Activated T-cell treated with anti-CD3 and anti-CD28 coated beads for 24 hours (primary cell): ENCODE measurements around the gene TMEM187.

ENCODE experiments used
- DNase-seq: peaks from one replicate; pipeline ENCODE4 v3.0.0-alpha.2; 2020; ENCODE audit warnings: low read depth

Gene TMEM187

GRCh38 chrX:154020536-154021115, 48.1 kb downstream of the TMEM187 start:
- no peak for DNase-seq

GRCh38 chrX:154021131-154021611, 48.6 kb downstream of the TMEM187 start:
- DNase-seq: no peak

GRCh38 chrX:154022108-154022507, 49.6 kb downstream of the TMEM187 start:
- DNase-seq: no peak

- DNase-seq: no peak
Measured at GRCh38 chrX:154023276-154024000, 50.9 kb downstream of the TMEM187 start.

DNA sequence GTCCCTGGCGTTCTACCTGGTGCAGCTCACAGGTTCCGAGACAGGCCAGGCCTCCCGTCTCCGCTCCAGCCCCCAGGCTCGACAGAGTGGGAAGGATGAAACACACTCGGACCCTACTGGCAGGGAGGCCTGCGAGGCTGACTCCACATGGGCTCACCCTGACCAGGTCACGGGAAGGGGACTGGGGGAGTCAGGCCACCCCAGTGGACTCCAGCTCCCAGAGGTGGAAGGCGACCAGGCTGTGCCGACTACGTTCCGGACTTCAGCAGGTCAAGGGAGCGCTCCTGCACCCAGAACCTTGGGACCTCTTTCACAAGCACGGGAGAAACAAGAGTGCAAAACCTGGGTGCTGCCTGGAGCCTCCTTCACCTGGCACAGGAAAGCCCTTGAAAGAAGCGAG, 51.7 kb downstream of the TMEM187 start:
- DNase-seq: no peak

GRCh38 chrX:154025230-154025629, 52.7 kb downstream of the TMEM187 start:
- no peak for DNase-seq

GRCh38 chrX:154026136-154027021, 53.8 kb downstream of the TMEM187 start:
- no peak for DNase-seq

DNA sequence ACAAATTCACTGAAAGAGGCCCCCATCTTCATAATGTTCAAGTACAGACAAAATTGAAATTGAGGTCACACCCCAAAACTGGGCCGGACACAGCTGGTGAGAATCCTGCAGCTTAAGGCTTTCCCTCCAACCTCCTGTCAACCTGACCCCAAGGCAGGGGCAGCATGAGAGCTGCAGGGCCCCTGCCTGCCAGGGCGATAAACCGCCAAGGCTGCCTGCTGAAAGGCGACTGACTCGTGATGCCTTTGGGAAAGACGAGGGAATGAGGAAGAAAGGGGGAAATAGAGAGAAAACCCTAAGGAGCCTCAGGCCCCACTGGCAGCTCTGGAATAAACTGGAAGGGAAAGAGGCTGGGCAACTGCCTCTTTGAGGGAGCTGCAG, 54.5 kb downstream of the TMEM187 start:
- no peak for DNase-seq

DNA sequence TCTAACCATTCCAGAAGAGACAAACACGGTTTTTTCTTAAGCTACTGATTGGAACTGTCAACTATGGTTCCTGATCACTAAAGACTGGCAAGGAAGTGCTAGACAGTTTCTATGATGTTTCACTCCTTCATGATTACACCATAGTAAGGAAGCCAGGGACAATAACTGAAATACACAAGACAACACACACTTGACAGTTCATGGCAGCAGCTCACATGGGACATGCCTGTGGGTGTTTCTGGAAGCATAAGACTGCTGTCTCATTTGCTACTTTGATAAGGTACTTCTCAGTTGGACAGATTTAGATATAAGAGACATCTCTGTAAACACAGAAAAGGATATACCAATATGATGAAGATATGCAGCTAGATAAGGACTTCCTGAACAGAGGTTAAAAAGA, 55.4 kb downstream of the TMEM187 start:
- DNase-seq: no peak

DNA sequence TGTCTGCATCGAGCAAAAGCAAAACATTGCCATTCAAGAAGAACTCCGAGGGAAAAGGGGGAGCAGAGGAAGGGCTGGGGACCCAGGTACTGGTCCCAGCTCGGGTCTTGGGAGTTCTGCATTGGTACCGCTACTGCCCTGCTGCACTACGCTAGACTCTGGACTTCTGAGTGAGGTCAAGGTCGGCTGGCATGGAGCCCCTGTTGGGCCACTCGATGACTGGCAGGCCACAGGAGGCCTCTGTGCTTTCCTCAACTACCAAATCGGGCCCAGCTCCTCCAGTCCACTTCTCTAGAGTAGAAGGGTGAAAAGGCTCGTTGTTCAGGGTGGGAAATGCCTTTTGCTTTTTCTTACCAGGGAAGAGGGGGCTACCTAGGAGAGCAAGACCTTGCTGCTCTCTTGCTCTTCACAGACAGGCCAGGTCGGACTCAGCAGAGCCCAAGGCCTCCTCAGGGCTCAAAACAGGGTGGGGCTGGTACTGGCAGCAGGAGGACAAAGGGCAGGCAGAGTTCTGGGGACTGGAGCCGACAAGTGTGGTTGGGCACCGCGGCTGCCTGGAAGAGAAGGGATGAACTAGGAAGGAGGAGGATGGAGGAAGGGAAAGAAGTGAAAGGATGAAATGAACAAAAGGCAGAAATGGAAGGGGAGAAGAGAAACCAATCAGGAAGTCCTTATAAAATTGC, 56.1 kb downstream of the TMEM187 start:
- DNase-seq: no peak

GRCh38 chrX:154029439-154029838, 56.9 kb downstream of the TMEM187 start:
- DNase-seq: no peak

DNA sequence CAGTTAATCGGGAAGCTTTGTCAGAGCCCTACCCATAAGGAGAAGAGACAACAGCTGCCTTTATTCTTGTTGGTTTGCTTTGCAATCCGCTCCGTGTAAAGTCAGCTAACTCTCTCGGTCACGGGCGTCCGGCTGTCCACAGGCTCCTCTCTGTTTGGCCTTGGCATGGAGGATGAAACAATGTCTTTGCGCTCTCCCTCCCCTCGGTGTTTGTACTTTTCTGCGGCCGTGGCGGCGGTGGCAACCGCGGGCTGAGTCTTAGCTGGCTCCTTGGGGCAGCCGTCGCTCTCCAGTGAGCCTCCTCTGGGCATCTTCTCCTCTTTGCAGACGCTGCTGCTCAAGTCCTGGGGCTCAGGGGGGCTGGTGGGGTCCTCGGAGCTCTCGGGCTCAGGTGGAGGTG, 57.7 kb downstream of the TMEM187 start:
- no peak for DNase-seq

DNA sequence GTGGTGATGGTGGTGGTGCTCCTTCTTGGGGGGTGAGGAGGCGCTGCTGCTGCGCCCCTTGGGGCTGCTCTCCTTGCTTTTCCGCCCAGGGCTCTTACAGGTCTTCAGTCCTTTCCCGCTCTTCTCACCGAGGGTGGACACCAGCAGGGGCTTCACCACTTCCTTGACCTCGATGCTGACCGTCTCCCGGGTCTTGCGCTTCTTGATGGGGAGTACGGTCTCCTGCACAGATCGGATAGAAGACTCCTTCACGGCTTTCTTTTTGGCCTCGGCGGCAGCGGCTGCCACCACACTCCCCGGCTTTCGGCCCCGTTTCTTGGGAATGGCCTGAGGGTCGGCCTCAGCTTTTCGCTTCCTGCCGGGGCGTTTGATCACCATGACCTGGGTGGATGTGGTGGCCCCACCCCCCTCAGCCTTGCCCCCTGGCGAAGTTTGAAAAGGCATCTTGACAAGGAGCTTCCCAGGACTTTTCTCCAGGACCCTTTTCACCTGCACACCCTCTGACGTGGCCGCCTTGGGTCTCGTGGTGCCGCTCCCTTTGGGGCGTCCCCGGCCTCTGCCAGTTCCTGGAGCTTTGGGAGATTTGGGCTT, 58.3 kb downstream of the TMEM187 start:
- no peak for DNase-seq

DNA sequence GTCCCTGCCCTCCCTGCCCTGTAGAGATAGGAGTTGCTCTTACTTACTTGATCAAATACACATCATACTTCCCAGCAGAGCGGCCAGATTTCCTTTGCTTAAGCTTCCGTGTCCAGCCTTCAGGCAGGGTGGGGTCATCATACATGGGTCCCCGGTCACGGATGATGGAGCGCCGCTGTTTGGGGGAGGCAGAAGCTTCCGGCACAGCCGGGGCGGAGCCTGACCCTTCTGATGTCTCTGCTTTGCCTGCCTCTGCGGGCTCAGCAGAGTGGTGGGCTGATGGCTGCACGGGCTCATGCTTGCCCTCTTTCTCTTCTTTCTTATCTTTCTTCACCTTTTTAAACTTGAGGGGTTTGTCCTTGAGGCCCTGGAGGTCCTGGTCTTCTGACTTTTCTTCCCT, 59.6 kb downstream of the TMEM187 start:
- DNase-seq: no peak

- DNase-seq: no peak
Measured at GRCh38 chrX:154032653-154033052, 60.1 kb downstream of the TMEM187 start.
